Gastroesophageal sphincter (tissue), 3 donors: ENCODE results near the gene ADCY10.

Experiments used
- EP300 ChIP-seq: sonication (generic); formaldehyde crosslinking; IDR thresholded peaks from one replicate; pipeline ENCODE4 v1.6.1; 2017; ENCODE audit warnings: antibody characterized with exemption, mild to moderate bottlenecking
- POLR2A ChIP-seq, 2 donors: fragments of 450-650 bp; IDR thresholded peaks; one replicate each; pipeline ENCODE4 v1.6.1; 2017; ENCODE audit warnings: antibody characterized with exemption in 2 of 2, mild to moderate bottlenecking in 2 of 2, moderate library complexity in 1 of 2
- POLR2AphosphoS5 ChIP-seq: sonication (generic); formaldehyde crosslinking; IDR thresholded peaks from one replicate; pipeline ENCODE4 v1.6.1; 2017; ENCODE audit warnings: antibody characterized with exemption
- TF ChIP-seq, protein P1 (sequence below), 4 experiments: fragments of 200-600 bp in 2 of 4; fragments of 450-650 bp in 2 of 4; sonication (generic) in 1 of 4; IDR thresholded peaks; one replicate each; pipeline ENCODE4 v1.5.1; 2017 to 2019; ENCODE audit warnings: antibody characterized with exemption in 4 of 4, mild to moderate bottlenecking in 2 of 4, moderate library complexity in 2 of 4

DNA sequence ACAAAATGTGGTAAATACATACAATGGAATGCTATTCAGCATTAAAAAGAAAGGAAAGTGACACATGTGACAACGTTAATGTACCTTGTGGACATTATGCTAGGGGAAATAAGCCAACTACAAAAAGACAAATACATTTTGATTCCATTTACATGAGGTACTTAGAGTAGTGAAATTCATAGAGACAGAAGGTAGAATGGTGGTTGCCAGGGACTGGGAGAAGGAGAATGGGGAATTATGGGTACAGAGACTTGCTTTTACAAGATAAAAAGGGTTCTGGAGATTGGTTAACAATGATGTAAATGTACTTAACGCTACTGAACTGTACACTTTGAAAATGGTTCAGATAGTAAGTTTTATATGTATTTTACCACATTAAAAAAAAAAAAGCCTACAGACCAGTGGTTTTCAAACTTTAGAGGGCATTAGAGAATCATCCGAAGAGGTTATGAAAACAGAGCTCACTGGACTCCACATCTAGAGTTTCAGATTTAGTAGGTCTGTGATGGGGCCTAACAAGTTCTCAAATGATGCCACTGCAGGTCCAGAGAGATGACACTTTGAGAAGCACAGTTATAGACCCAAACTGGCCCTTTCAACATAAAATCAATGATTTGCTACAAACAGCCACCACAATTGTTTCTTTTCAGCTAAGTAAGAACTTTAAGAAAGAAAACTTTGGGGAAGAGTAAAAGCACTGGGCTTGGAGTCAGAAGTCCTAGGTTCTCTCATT is 9.6 kb upstream of the ADCY10 start:
- TF ChIP-seq, protein P1, sequence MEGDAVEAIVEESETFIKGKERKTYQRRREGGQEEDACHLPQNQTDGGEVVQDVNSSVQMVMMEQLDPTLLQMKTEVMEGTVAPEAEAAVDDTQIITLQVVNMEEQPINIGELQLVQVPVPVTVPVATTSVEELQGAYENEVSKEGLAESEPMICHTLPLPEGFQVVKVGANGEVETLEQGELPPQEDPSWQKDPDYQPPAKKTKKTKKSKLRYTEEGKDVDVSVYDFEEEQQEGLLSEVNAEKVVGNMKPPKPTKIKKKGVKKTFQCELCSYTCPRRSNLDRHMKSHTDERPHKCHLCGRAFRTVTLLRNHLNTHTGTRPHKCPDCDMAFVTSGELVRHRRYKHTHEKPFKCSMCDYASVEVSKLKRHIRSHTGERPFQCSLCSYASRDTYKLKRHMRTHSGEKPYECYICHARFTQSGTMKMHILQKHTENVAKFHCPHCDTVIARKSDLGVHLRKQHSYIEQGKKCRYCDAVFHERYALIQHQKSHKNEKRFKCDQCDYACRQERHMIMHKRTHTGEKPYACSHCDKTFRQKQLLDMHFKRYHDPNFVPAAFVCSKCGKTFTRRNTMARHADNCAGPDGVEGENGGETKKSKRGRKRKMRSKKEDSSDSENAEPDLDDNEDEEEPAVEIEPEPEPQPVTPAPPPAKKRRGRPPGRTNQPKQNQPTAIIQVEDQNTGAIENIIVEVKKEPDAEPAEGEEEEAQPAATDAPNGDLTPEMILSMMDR (IDR thresholded peaks at IDR 0.05) = no peak
- TF ChIP-seq EP300 (no peak), POLR2A (IDR thresholded peaks at IDR 0.05) (no peak), POLR2AphosphoS5 (no peak)
